ENCODE results near the gene FBXO44.
"Not testable (repeated sequence)": the region's sequence is repeated elsewhere in the genome, so short reads cannot be mapped to it uniquely, and the experiment has no call there.

Gene FBXO44

GRCh38 chr1:11654137-11654938 lies at the start of gene FBXO44, which contains the start of gene FBXO2:
FBXO44 (plus strand) TSS chr1:11654877; CDS start chr1:11655836, 959 bp downstream.
FBXO2 (minus strand) TSS chr1:11654429; CDS start chr1:11654340, 89 bp downstream.
- DNase-seq (ENCODE audit: low read depth, low spot score) = no peak

- DNase-seq (ENCODE audit: low read depth, low spot score) = no peak
Measured at GRCh38 chr1:11606775-11607174, 47.9 kb upstream of the FBXO44 start.

GRCh38 chr1:11608596-11609130 lies 46.0 kb upstream of the FBXO44 start:
- not testable (repeated sequence) for DNase-seq (ENCODE audit: low read depth, low spot score)

GRCh38 chr1:11609378-11609777 lies 45.3 kb upstream of the FBXO44 start:
- DNase-seq (ENCODE audit: low read depth, low spot score) = not testable (repeated sequence)

- DNase-seq (ENCODE audit: low read depth, low spot score) = no peak
Measured at GRCh38 chr1:11610629-11611180, 44.0 kb upstream of the FBXO44 start.

- no peak for DNase-seq (ENCODE audit: low read depth, low spot score)
Measured at GRCh38 chr1:11611638-11612327, 42.9 kb upstream of the FBXO44 start.

- DNase-seq (ENCODE audit: low read depth, low spot score) = no peak
Measured at GRCh38 chr1:11613347-11613746, 41.3 kb upstream of the FBXO44 start.

- no peak for DNase-seq (ENCODE audit: low read depth, low spot score)
Measured at GRCh38 chr1:11615090-11615489, 39.6 kb upstream of the FBXO44 start.

GRCh38 chr1:11616766-11617165 lies 37.9 kb upstream of the FBXO44 start:
- DNase-seq (ENCODE audit: low read depth, low spot score) = no peak

GRCh38 chr1:11617314-11617713 lies 37.4 kb upstream of the FBXO44 start:
- DNase-seq (ENCODE audit: low read depth, low spot score) = no peak

GRCh38 chr1:11617741-11618140 lies 36.9 kb upstream of the FBXO44 start:
- no peak for DNase-seq (ENCODE audit: low read depth, low spot score)

GRCh38 chr1:11620405-11620804 lies 34.3 kb upstream of the FBXO44 start:
- DNase-seq (ENCODE audit: low read depth, low spot score) = no peak

GRCh38 chr1:11620924-11621323 lies 33.8 kb upstream of the FBXO44 start:
- DNase-seq (ENCODE audit: low read depth, low spot score) = no peak

GRCh38 chr1:11622398-11622797 lies 32.3 kb upstream of the FBXO44 start:
- DNase-seq (ENCODE audit: low read depth, low spot score) = no peak

- DNase-seq (ENCODE audit: low read depth, low spot score) = no peak
Measured at GRCh38 chr1:11623702-11624101, 31.0 kb upstream of the FBXO44 start.

- DNase-seq (ENCODE audit: low read depth, low spot score) = no peak
Measured at GRCh38 chr1:11626551-11626950, 28.1 kb upstream of the FBXO44 start.

GRCh38 chr1:11628767-11629166 lies 25.9 kb upstream of the FBXO44 start:
- DNase-seq (ENCODE audit: low read depth, low spot score) = no peak

GRCh38 chr1:11629184-11630016 lies 25.3 kb upstream of the FBXO44 start:
- no peak for DNase-seq (ENCODE audit: low read depth, low spot score)

GRCh38 chr1:11634365-11635192 lies 20.1 kb upstream of the FBXO44 start:
- DNase-seq (ENCODE audit: low read depth, low spot score) = no peak

- no peak for DNase-seq (ENCODE audit: low read depth, low spot score)
Measured at GRCh38 chr1:11638121-11638520, 16.6 kb upstream of the FBXO44 start.

- DNase-seq (ENCODE audit: low read depth, low spot score) = no peak
Measured at GRCh38 chr1:11639372-11639771, 15.3 kb upstream of the FBXO44 start.

Measured in smooth muscle cell of the brain vasculature (primary cell).